Astrocyte (in vitro differentiated cells and primary cell): ENCODE measurements around the gene ATG7. TPM values are rescaled to one million over a fixed set of nuclear protein-coding genes. Genes with fewer than 3 reads are reported as not detected.
A peak's percentile ranks its signal among the peaks of the same experiment; 100 is the strongest.

ENCODE experiments used
- DNase-seq: peaks from one replicate; pipeline ENCODE4 v3.0.0-alpha.2; 2010; ENCODE audit warnings: low read depth
- FAIRE-seq: peaks from 2 replicates; lab custom pipeline; 2011; peaks lifted over from hg19 to GRCh38; lab: Jason Lieb, UNC
- H2AFZ ChIP-seq: 2 replicates; pipeline ENCODE4 v1.6.0; 2012; ENCODE audit warnings: low read depth, low read length, inconsistent platforms
- H3K27ac ChIP-seq: 2 replicates; pipeline ENCODE4 v1.5.1; 2011; ENCODE audit warnings: low read depth, low read length, inconsistent platforms
- H3K27me3 ChIP-seq: 2 replicates; pipeline ENCODE4 v1.6.0; 2011; ENCODE audit warnings: low read length, inconsistent platforms; ENCODE audit not compliant: insufficient read depth
- H3K36me3 ChIP-seq: 2 replicates; pipeline ENCODE4 v1.5.1; 2011; ENCODE audit warnings: low read length, inconsistent platforms; ENCODE audit not compliant: insufficient read depth
- H3K4me1 ChIP-seq: 2 replicates; pipeline ENCODE4 v1.5.1; 2011; ENCODE audit warnings: low read length, inconsistent platforms; ENCODE audit not compliant: insufficient read depth
- H3K4me2 ChIP-seq: 2 replicates; pipeline ENCODE4 v1.6.0; 2012; ENCODE audit warnings: low read length, inconsistent platforms
- H3K4me3 ChIP-seq: 2 replicates; pipeline ENCODE4 v1.5.1; 2011; ENCODE audit warnings: low read depth, mild to moderate bottlenecking, low read length, inconsistent platforms; ENCODE audit not compliant: insufficient read depth
- H3K79me2 ChIP-seq: 2 replicates; pipeline ENCODE4 v1.6.0; 2012; ENCODE audit warnings: mild to moderate bottlenecking, low read length, inconsistent platforms; ENCODE audit not compliant: insufficient read depth
- H3K9ac ChIP-seq: 2 replicates; pipeline ENCODE4 v1.6.0; 2012; ENCODE audit warnings: mild to moderate bottlenecking, low read length, inconsistent platforms
- H3K9me3 ChIP-seq: 2 replicates; pipeline ENCODE4 v1.5.1; 2012; ENCODE audit warnings: low read depth, mild to moderate bottlenecking, low read length, inconsistent platforms; ENCODE audit not compliant: insufficient read depth
- H4K20me1 ChIP-seq: 2 replicates; pipeline ENCODE4 v1.6.0; 2012; ENCODE audit warnings: low read length, inconsistent platforms; ENCODE audit not compliant: insufficient read depth
- H3K27ac Mint-ChIP-seq: one replicate; pipeline ENCODE4 v1.8.0; 2021; ENCODE audit warnings: mild to moderate bottlenecking, mixed read lengths; ENCODE audit not compliant: unreplicated experiment
- H3K27me3 Mint-ChIP-seq: one replicate; pipeline ENCODE4 v1.8.0; 2021; ENCODE audit warnings: low read depth, mixed read lengths; ENCODE audit not compliant: unreplicated experiment
- H3K36me3 Mint-ChIP-seq: one replicate; pipeline ENCODE4 v1.8.0; 2021; ENCODE audit warnings: low read depth, mixed read lengths; ENCODE audit not compliant: unreplicated experiment
- H3K4me1 Mint-ChIP-seq: one replicate; pipeline ENCODE4 v1.8.0; 2021; ENCODE audit warnings: low read depth, mixed read lengths; ENCODE audit not compliant: unreplicated experiment
- H3K4me3 Mint-ChIP-seq: one replicate; pipeline ENCODE4 v1.8.0; 2021; ENCODE audit warnings: mild to moderate bottlenecking, moderate library complexity, mixed read lengths; ENCODE audit not compliant: unreplicated experiment
- H3K9me3 Mint-ChIP-seq: one replicate; pipeline ENCODE4 v1.8.0; 2021; ENCODE audit warnings: mild to moderate bottlenecking, mixed read lengths; ENCODE audit not compliant: unreplicated experiment
- EZH2 ChIP-seq: IDR thresholded peaks from 2 replicates; pipeline ENCODE4 v1.6.1; 2012; ENCODE audit warnings: mild to moderate bottlenecking, low read length, inconsistent platforms; ENCODE audit not compliant: insufficient read depth
- total RNA-seq: library from RNA; stranded (reverse); gene quantifications from 2 replicates; pipeline ENCODE4 v1.2.1, GENCODE V29; 2021
- TF ChIP-seq, protein P1 (sequence below): IDR thresholded peaks from 2 replicates; pipeline ENCODE4 v1.5.1; 2011; ENCODE audit warnings: low read depth, mild to moderate bottlenecking, inconsistent platforms, low read length, moderate library complexity; ENCODE audit not compliant: insufficient read depth

The ATG7 gene
- total RNA-seq, 1 donor from 2014 or later: 29.5 TPM

DNA sequence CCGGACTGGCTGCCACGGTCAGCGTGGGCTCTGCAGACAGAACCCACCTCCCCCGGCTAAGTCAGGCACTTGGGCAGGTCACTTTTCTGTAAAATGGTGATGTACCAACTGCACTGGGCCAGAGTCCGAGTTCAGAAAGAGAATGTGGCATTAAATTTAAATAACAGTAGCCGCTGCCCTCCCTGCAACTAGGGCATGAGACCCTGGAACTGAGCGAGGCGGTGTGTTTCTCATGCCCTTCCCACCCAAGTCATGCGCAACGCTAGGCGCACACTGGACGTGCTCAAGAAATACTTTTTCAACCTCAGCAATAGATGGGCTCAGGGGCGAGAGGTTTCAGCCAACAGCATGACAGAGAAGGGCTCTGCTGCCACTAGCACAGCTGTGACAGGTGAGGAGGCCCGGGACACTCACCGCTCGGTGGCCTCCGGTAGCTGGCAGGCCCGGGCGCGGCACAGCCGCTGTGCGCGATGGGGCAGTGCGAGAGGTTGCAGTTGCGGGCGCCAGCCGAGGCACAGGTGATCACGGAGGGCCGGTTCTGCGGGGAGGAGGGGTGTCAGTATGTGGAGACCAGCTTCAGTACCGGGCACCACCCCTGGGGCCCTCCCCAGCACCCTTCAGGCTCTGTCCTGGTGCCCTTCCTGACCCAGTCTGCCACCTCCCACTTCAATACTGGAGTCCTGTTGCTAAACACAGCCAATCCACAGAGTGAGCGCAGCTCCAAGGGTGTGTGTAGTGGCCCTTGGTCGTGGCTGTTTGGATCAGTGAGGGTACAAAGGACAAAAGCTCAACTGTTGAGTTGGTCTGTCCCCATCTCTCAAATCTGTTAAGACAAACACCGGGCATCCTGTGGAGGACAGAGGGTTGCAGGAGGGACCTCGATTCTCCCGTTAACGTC is 287.0 kb downstream of the ATG7 start:
- Mint-ChIP-seq H3K4me3 (no peak overlapping the region), H3K27me3 (no peaks in the 10 kb centered on the region), H3K9me3 (no peaks in the 10 kb centered on the region), H3K4me1 (peaks cover 50% of the 10 kb centered on the region), H3K36me3 (peaks cover 17% of the 10 kb centered on the region), H3K27ac (no peak overlapping the region)
- Histone ChIP-seq H3K27me3 (no peaks in the 10 kb centered on the region), H3K9me3 (no peaks in the 10 kb centered on the region), H3K4me2 (peak overlapping the region; percentile 67), H3K36me3 (peaks cover 19% of the 10 kb centered on the region), H3K27ac (peak overlapping the region; percentile 95), H3K4me3 (no peak overlapping the region), H3K9ac (peak overlapping the region; percentile 77), H3K4me1 (peaks cover 49% of the 10 kb centered on the region), H3K79me2 (peaks cover 87% of the 10 kb centered on the region), H2AFZ (no peak overlapping the region), H4K20me1 (peaks cover 79% of the 10 kb centered on the region)
- no peak for FAIRE-seq
- no peak for TF ChIP-seq EZH2
- no peak for DNase-seq

DNA sequence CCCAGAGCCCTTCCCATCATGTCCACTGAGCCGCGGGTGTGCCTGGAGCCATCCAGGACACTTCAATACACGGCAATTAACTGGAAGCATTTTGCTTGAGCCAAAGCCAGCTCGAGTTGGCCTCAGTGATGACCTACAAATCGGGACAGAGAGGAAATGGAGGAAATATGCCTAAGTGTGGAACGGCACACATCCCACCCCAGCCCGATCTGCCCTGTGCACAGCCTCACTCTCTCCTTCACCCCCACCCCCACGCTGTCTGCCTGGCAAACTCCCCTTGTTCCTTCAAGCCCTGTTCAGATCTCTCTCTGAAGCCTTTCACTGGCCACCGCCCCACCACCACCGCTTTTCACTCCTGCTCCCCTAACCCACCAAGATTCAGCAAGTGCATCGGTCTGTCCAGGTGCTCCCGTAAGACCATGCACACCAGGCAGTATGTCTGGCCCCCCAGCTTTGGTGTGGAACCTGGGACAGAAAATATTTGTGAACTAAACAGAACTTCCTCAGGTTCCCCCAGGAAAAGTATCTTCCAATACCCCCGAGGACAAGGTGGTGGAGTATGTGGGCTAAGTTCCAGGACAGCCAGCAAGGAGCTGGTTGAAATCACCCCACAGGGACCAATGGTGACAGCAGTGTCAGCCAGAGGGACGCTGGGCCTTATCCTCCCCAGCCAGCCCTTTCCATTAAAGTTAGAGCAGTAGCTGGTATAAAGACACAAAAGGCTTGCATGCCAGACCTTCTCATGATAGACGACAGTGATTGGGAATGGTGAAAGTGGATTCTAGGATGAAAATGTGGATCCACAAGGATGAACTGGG is 287.8 kb downstream of the ATG7 start:
- H3K9ac ChIP-seq: peak overlapping the region; percentile 11
- no peaks in the 10 kb centered on the region for H3K9me3 ChIP-seq
- Mint-ChIP-seq H3K27ac (peak overlapping the region; percentile 66), H3K4me3 (no peak overlapping the region), H3K36me3 (peaks cover 17% of the 10 kb centered on the region), H3K27me3 (no peaks in the 10 kb centered on the region), H3K9me3 (no peaks in the 10 kb centered on the region), H3K4me1 (peaks cover 50% of the 10 kb centered on the region)
- FAIRE-seq (no peak), DNase-seq (no peak)
- H3K27ac ChIP-seq: no peak overlapping the region
- H2AFZ ChIP-seq: no peak overlapping the region
- H3K79me2 ChIP-seq: peaks cover 87% of the 10 kb centered on the region
- H3K4me2 ChIP-seq: peak overlapping the region; percentile 1
- H3K4me1 ChIP-seq: peaks cover 49% of the 10 kb centered on the region
- no peak for TF ChIP-seq EZH2
- TF ChIP-seq, protein P1, sequence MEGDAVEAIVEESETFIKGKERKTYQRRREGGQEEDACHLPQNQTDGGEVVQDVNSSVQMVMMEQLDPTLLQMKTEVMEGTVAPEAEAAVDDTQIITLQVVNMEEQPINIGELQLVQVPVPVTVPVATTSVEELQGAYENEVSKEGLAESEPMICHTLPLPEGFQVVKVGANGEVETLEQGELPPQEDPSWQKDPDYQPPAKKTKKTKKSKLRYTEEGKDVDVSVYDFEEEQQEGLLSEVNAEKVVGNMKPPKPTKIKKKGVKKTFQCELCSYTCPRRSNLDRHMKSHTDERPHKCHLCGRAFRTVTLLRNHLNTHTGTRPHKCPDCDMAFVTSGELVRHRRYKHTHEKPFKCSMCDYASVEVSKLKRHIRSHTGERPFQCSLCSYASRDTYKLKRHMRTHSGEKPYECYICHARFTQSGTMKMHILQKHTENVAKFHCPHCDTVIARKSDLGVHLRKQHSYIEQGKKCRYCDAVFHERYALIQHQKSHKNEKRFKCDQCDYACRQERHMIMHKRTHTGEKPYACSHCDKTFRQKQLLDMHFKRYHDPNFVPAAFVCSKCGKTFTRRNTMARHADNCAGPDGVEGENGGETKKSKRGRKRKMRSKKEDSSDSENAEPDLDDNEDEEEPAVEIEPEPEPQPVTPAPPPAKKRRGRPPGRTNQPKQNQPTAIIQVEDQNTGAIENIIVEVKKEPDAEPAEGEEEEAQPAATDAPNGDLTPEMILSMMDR: no peak
- peaks cover 79% of the 10 kb centered on the region for H4K20me1 ChIP-seq
- H3K36me3 ChIP-seq: peaks cover 19% of the 10 kb centered on the region
- H3K4me3 ChIP-seq: no peak overlapping the region
- no peaks in the 10 kb centered on the region for H3K27me3 ChIP-seq

DNA sequence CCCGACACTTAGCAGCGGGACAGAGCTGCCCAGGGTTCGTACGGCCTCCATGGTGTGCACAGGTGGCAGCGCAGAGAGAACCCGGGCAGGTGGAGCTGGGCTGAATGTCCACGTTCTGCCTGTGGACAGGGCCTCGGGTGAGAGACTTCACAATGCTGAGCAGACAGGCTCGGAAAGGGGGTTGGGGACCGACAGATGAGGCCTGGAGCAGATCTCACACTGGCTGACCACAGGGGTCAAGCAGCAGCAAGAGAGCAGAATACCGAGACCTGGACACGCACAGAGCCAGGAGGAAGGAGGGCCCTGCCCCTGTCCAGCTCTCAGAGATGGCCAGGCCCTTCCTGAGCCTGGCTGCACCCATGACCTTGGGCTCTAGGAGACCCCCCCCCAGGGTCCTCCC is 288.5 kb downstream of the ATG7 start:
- peaks cover 22% of the 10 kb centered on the region for H3K36me3 ChIP-seq
- H3K27me3 Mint-ChIP-seq: no peaks in the 10 kb centered on the region
- no peak overlapping the region for H3K27ac Mint-ChIP-seq
- DNase-seq (peak; percentile 50), FAIRE-seq (no peak)
- H4K20me1 ChIP-seq: peaks cover 82% of the 10 kb centered on the region
- peak overlapping the region; percentile 1 for H3K4me2 ChIP-seq
- H3K79me2 ChIP-seq: peaks cover 87% of the 10 kb centered on the region
- no peak overlapping the region for H2AFZ ChIP-seq
- peaks cover 48% of the 10 kb centered on the region for H3K4me1 Mint-ChIP-seq
- H3K27ac ChIP-seq: no peak overlapping the region
- H3K9me3 Mint-ChIP-seq: no peaks in the 10 kb centered on the region
- H3K27me3 ChIP-seq: no peaks in the 10 kb centered on the region
- H3K9ac ChIP-seq: peak overlapping the region; percentile 11
- TF ChIP-seq, protein P1: no peak
- no peak for TF ChIP-seq EZH2
- no peak overlapping the region for H3K4me3 ChIP-seq
- H3K4me1 ChIP-seq: peaks cover 49% of the 10 kb centered on the region
- no peak overlapping the region for H3K4me3 Mint-ChIP-seq
- H3K36me3 Mint-ChIP-seq: peaks cover 19% of the 10 kb centered on the region
- no peaks in the 10 kb centered on the region for H3K9me3 ChIP-seq
